GM19455 (cell line): ENCODE measurements around the gene KCNJ18.
"Not testable (repeated sequence)": the region's sequence is repeated elsewhere in the genome, so short reads cannot be mapped to it uniquely, and the experiment has no call there.

ENCODE experiments used
- ATAC-seq: cut with Tn5 transposase; IDR thresholded peaks from one replicate; pipeline ENCODE4 v1.9.1; 2021; ENCODE audit not compliant: unreplicated experiment

KCNJ18 gene

GRCh38 chr17:21670361-21671155 is 21.8 kb upstream of the KCNJ18 start:
- ATAC-seq: not testable (repeated sequence)

DNA sequence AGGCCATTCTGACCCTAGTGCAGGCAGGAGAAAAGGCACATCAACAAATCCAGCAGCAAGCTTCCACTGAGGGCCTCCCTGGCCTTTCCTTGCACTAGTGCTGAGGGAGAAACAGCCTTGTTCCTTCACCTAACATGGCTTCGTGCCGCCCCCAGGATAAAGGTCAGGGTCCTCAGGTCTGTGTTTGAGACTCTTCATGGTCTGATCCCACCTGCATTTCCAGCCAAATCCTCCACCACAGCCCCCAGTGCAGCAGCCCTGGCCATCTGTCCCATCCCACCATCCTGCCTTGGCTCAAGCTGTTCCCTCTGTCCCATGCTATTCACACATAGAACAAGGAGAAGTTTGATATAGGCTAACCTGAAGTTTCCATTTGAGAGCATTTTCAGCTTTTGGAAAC is 20.9 kb upstream of the KCNJ18 start:
- not testable (repeated sequence) for ATAC-seq

- ATAC-seq: not testable (repeated sequence)
These were observed 20.5 kb upstream of the KCNJ18 start for GRCh38 chr17:21671871-21672270.

DNA sequence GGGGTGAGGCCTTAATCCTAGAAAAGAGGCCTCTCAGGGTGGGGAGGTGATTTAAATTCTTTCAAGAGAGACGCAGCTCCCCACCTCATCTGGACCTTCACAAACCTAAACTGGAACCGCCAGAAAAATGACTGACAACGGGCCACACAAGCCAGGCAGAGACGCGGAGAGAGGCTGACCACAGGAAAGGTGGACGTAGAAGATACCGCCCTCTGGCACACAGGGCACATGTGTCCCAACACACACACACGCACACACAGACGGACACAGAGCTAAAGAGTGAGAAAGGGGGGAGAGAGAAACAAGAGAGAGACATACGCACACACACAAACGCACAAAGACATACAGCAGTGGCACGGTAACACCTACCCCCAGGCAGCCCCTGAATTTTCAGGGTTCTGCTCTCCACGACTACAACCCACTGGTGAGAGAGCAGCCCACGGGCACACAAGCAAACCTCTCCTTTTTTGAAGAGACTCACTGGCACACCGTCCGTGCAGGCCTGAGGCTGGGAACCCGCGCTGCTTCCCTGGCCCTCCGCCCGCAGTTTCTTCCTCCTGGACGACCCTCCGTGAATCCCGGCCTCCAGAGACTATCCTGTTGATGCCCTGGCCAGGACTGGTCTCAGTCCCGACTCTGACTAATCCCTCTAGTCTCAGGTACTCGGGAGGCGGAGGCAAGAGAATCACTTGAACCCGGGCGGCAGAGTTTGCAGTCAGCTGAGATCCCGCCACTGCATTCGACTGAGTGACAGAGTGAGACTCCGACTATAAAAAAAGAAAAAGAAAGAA is 18.7 kb upstream of the KCNJ18 start:
- not testable (repeated sequence) for ATAC-seq

- no peak for ATAC-seq
These were observed 18.0 kb upstream of the KCNJ18 start for GRCh38 chr17:21674242-21674731.

GRCh38 chr17:21674891-21675738 is 17.2 kb upstream of the KCNJ18 start:
- not testable (repeated sequence) for ATAC-seq

- not testable (repeated sequence) for ATAC-seq
These were observed 16.6 kb upstream of the KCNJ18 start for GRCh38 chr17:21675739-21676130.

DNA sequence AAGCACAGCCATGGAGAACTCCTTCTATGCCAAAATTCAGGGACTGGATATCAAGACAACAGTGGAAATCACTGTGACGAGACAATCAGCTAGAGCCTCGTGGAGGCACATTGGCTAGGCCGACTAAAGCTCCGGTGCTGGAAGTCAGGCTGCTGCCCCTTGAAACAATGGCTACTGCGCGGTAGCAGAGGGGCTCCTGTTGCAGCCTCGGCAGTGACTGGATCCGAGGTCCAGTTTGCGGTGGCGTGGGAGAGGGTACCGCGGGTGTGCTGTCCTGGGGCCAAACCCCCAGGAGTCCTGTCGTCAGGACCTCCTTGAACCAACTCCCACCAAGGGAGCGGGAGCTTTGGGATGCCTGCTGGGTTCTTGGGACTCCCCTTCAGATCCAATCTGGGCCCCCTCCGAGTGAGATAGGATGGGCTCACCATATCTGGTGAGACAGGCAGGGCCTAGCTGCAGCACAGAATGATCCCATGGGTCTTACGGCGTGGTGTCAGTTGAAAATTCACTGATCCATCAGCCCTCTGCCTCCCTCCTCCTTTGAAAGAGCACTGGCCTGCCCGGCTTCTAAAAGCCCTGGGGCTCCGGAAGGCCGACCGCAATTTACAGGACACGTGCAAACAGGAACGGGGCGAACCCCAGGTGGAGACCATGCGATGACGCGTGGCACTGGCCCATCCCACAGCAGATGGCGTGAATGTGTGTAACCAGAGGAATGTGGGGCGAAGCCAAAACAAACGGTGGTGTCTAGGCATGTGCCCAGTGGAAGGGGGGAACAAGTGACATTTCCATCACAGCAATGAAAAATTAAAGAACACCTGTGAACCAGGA is 15.8 kb upstream of the KCNJ18 start:
- ATAC-seq: no peak

DNA sequence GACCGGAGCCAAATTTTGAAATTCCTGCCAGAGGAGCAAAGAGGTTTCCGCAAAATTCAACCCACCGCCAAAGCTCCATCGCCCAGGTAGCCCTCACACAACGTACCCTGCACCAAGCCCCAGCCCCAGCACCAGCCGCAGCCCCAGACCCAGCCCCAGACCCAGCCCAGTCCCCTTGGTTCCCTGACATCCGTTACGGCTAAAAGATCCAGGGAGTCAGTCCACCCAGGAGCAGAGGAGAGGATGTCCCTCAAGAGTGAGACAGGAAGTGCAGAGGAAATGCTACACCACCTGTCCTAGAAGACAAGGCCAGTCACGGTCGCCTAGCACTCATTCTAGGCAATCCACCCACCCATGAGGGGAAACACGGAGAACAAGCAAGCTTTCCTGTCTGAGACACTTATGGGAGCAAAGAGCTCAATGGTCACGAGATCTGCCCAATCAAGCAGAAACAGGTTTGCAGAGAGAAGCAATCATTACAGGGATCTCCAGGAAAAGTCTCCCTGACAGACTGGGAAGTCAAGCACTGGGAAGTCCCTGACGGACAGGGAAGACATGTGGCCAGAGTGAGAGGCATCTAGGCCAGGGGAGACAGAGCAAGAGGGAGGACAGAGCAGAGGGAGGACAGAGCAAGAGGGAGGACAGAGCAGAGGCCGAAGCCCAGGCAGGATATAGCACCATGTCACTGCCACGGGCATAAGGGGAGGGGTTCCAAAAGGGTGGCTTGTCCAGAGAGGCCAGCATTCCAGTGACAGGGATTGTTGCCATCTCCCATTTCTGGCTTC is 15.0 kb upstream of the KCNJ18 start:
- ATAC-seq: no peak

- no peak for ATAC-seq
These were observed 14.4 kb upstream of the KCNJ18 start for GRCh38 chr17:21677911-21678310.

GRCh38 chr17:21678393-21679081 is 13.8 kb upstream of the KCNJ18 start:
- no peak for ATAC-seq

- no peak for ATAC-seq
These were observed 12.8 kb upstream of the KCNJ18 start for GRCh38 chr17:21679256-21680146.

GRCh38 chr17:21680366-21680765 is 12.0 kb upstream of the KCNJ18 start:
- no peak for ATAC-seq

- ATAC-seq: not testable (repeated sequence)
These were observed 11.4 kb upstream of the KCNJ18 start for GRCh38 chr17:21680850-21681351.

DNA sequence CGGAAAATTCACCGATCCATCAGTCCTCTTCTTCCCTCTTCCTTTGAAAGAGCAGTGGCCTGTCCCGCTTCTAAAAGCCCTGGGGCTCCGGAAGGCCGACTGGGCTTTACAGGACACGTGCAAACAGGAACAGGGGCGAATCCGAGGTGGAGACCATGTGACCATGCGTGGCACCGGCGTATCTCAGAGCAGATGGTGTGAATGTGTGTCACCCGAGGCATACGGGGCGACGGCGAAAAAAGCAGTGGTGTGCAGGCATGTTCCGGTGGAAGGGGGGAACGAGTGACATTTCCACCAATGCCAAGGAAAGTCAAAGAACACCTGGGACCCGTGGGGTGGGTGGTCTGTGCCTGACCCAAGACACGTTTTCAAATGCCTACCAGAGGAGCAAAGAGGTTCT is 10.7 kb upstream of the KCNJ18 start:
- not testable (repeated sequence) for ATAC-seq

GRCh38 chr17:21682130-21682529 is 10.2 kb upstream of the KCNJ18 start:
- not testable (repeated sequence) for ATAC-seq

DNA sequence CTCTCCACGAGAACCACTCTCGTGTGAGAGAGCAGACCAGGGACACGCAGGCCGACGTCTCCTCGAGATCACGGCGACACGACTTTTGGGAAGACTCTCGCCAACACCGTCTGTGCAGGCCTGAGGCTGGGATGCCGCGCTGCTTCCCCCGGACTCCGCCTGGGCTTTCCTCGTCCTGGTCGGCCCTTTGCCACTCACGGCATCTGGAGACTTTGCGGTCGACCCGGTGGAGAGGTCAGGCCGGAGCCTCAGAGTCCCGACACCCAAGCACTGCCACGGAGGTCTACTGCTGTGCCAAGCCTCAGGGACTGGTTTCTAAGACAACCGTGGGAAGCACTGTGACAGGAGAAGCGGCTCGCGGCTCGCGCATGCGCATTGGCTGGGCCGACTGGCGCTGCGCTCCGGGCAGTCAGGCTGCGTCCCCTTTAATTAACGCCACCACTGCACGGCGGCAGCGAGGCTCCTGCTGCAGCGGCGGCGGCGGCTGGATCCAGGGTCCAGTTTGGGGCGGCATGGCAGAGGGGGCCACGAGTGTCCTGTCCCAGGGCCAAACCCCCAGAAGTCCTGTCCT is 9.1 kb upstream of the KCNJ18 start:
- ATAC-seq: not testable (repeated sequence)
